Fibroblast of lung (primary cell): Measurements from ENCODE around the gene RNF225. TPM values are rescaled to one million over a fixed set of nuclear protein-coding genes. Genes with fewer than 3 reads are reported as not detected.

Experiments
- DNase-seq, 2 donors: peaks; one replicate each; pipeline versions ENCODE4 v3.0.0 to v3.0.0-alpha.2; 2010; ENCODE audit warnings: low read depth in 2 of 2
- H2AFZ ChIP-seq: 2 replicates; pipeline ENCODE4 v1.5.1; 2012; ENCODE audit warnings: low read length, control low read depth, inconsistent platforms
- H3K27ac ChIP-seq: 2 replicates; pipeline ENCODE4 v1.5.1; 2011; ENCODE audit warnings: low read length, control low read depth; ENCODE audit not compliant: insufficient read depth
- H3K27me3 ChIP-seq: 2 replicates; pipeline ENCODE4 v1.5.1; 2011; ENCODE audit warnings: mild to moderate bottlenecking, low read length; ENCODE audit not compliant: control insufficient read depth, insufficient read depth
- H3K36me3 ChIP-seq: 2 replicates; pipeline ENCODE4 v1.5.1; 2011; ENCODE audit warnings: low read length; ENCODE audit not compliant: control insufficient read depth, insufficient read depth
- H3K4me1 ChIP-seq: 2 replicates; pipeline ENCODE4 v1.5.1; 2011; ENCODE audit warnings: low read length; ENCODE audit not compliant: control insufficient read depth, insufficient read depth; ENCODE audit errors: extremely low read depth
- H3K4me2 ChIP-seq: 2 replicates; pipeline ENCODE4 v1.5.1; 2011; ENCODE audit warnings: low read length, control low read depth; ENCODE audit not compliant: insufficient read depth; ENCODE audit errors: extremely low read depth
- H3K4me3 ChIP-seq, 4 experiments: fragments of 200-600 bp in 1 of 4; sonication (generic) in 1 of 4; replicated peaks in 1 of 4; 2 replicates each; pipeline ENCODE4 v1.5.1; 2011 to 2016; ENCODE audit warnings: low read length in 4 of 4, low read depth in 3 of 4, mild to moderate bottlenecking in 3 of 4, control low read depth in 2 of 4, inconsistent platforms in 1 of 4, mixed read lengths in 1 of 4; ENCODE audit not compliant: insufficient read depth in 1 of 4; ENCODE audit errors: control extremely low read depth in 1 of 4
- H3K79me2 ChIP-seq: 2 replicates; pipeline ENCODE4 v1.5.1; 2012; ENCODE audit warnings: mild to moderate bottlenecking, low read length, inconsistent platforms; ENCODE audit not compliant: control insufficient read depth, insufficient read depth
- H3K9ac ChIP-seq: 2 replicates; pipeline ENCODE4 v1.5.1; 2011; ENCODE audit warnings: mild to moderate bottlenecking, low read length, control low read depth; ENCODE audit not compliant: insufficient read depth
- H3K9me3 ChIP-seq: 2 replicates; pipeline ENCODE4 v1.5.1; 2012; ENCODE audit warnings: low read depth, low read length; ENCODE audit not compliant: control insufficient read depth, insufficient read depth
- H4K20me1 ChIP-seq: 2 replicates; pipeline ENCODE4 v1.5.1; 2011; ENCODE audit warnings: low read length; ENCODE audit not compliant: control insufficient read depth, insufficient read depth; ENCODE audit errors: extremely low read depth
- EZH2 ChIP-seq: IDR thresholded peaks from 2 replicates; pipeline ENCODE4 v1.5.1; 2012; ENCODE audit warnings: low read length, control low read depth, mild to moderate bottlenecking; ENCODE audit errors: missing control alignments
- polyA plus RNA-seq, 2 donors: library from polyadenylated mRNA; depleted of rRNA in 1 of 2; stranded (reverse) in 1 of 2; unstranded in 1 of 2; fragments of >200 nt; gene quantifications; 2 replicates each; pipeline ENCODE4 v1.2.1, GENCODE V29; 2011 to 2012; ENCODE audit warnings: missing spikeins in 1 of 2
- total RNA-seq: library from RNA; depleted of rRNA; stranded (reverse); fragments of >200 nt; gene quantifications from 2 replicates; pipeline ENCODE4 v1.2.1, GENCODE V29; 2014
- TF ChIP-seq, protein P1 (sequence below), 2 donors: IDR thresholded peaks in 1 of 2; conservative IDR thresholded peaks in 1 of 2; 1 replicate in 1 of 2; 2 replicates in 1 of 2; pipeline ENCODE4 v1.5.1; 2011 to 2012; ENCODE audit warnings: low read length in 2 of 2, control low read depth in 1 of 2, inconsistent platforms in 1 of 2, low read depth in 1 of 2, mild to moderate bottlenecking in 1 of 2

Gene RNF225
- total and polyA plus RNA-seq, 2 donors (not counting 1 experiment from before 2014, with no cell fraction given), result not detected

DNA sequence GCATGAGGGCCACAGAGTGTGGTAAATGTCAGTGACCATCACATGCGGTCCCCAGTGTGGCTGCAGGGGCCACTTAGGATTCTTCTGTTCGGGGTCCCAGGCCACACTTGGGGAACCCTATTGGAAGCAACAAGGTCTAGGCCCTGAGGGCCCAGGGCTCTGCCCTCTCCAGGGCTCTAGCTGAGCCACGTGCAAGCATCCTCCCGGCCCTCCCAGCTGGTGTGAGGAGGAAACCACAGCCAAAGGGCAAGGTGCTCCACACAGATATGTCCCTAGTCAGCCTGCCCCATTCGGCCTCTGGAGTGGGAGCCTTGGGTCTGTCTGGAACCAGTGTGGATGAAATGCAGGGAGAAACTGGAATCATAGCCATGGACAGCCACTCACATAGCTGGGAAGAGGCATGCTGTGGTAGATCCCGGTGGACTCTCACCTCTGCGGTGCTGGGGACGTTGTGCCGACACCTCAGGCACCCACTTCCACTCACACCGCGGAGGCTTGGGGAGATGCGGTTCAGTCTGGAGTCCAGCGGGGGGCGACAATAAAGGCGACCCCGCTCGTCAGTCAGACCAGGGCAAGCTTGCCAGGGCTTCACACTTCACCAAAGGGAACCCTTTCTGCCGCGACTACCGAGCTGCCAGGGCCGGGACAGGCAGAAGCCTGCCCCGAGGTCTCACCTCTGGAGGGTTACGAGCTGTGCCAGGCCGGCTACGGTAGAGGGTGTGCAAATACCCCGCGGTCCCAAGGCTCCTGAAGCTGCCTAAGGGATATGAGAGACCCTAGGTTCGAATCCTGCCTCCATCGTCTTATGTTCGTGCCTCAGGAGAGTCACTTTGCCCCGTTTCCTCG, 28.6 kb upstream of the RNF225 start:
- Histone ChIP-seq H3K27ac (no peak overlapping the region), H3K36me3 (no peaks in the 10 kb centered on the region), H4K20me1 (no peaks in the 10 kb centered on the region), H3K9me3 (no peaks in the 10 kb centered on the region), H3K4me1 (peaks cover under 1% of the 10 kb centered on the region), H3K9ac (no peak overlapping the region), H3K79me2 (no peaks in the 10 kb centered on the region), H3K4me2 (no peak overlapping the region), H3K27me3 (no peaks in the 10 kb centered on the region), H2AFZ (no peak overlapping the region), H3K4me3 (no peak overlapping the region)
- TF ChIP-seq, protein P1, sequence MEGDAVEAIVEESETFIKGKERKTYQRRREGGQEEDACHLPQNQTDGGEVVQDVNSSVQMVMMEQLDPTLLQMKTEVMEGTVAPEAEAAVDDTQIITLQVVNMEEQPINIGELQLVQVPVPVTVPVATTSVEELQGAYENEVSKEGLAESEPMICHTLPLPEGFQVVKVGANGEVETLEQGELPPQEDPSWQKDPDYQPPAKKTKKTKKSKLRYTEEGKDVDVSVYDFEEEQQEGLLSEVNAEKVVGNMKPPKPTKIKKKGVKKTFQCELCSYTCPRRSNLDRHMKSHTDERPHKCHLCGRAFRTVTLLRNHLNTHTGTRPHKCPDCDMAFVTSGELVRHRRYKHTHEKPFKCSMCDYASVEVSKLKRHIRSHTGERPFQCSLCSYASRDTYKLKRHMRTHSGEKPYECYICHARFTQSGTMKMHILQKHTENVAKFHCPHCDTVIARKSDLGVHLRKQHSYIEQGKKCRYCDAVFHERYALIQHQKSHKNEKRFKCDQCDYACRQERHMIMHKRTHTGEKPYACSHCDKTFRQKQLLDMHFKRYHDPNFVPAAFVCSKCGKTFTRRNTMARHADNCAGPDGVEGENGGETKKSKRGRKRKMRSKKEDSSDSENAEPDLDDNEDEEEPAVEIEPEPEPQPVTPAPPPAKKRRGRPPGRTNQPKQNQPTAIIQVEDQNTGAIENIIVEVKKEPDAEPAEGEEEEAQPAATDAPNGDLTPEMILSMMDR (conservative IDR thresholded peaks at IDR 0.05 in 1 of 2, IDR thresholded peaks at IDR 0.05 in 1 of 2; ENCODE audit: low read depth in 1 of 2, low read length in 2 of 2), result no peak
- no peak for TF ChIP-seq EZH2
- no peak for DNase-seq

DNA sequence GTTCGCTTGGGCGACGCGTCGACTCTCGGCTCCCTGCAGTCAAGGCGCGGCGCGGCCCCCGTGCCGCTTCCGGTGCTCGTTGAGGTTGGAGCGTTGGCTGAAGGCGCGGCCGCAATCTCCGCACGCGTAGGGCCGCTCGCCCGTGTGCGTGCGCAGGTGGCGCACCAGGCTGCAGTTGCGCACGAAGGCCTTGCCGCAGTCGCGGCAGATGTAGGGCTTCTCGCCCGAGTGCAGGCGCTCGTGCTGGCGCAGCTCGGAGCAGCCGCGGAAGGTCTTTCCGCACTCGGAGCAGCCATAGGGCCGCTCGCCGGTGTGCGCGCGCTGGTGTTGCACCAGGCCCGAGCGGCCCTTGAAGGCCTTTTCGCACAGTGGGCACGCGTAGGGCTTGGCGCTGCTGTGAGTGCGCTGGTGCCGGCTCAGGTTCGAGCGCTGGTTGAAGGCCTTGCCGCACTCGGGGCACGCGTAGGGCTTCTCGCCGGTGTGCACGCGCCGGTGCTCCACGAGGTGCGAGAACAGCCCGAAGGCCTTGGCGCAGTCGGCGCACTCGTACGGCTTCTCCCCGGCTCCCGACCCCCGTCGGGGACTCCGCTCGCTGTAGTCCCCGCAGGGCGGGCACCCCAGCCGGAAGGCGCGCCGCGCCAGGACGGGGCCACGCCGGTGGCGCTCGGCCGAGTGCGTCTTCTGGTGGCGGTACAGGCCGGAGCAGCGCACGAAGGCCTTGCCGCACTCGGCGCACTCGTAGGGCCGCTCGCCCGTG, 27.6 kb upstream of the RNF225 start:
- no peak overlapping the region for H2AFZ ChIP-seq
- TF ChIP-seq, protein P1 (conservative IDR thresholded peaks at IDR 0.05 in 1 of 2, IDR thresholded peaks at IDR 0.05 in 1 of 2; ENCODE audit: low read depth in 1 of 2, low read length in 2 of 2), result no peak
- no peak for TF ChIP-seq EZH2
- no peak overlapping the region for H3K27ac ChIP-seq

DNA sequence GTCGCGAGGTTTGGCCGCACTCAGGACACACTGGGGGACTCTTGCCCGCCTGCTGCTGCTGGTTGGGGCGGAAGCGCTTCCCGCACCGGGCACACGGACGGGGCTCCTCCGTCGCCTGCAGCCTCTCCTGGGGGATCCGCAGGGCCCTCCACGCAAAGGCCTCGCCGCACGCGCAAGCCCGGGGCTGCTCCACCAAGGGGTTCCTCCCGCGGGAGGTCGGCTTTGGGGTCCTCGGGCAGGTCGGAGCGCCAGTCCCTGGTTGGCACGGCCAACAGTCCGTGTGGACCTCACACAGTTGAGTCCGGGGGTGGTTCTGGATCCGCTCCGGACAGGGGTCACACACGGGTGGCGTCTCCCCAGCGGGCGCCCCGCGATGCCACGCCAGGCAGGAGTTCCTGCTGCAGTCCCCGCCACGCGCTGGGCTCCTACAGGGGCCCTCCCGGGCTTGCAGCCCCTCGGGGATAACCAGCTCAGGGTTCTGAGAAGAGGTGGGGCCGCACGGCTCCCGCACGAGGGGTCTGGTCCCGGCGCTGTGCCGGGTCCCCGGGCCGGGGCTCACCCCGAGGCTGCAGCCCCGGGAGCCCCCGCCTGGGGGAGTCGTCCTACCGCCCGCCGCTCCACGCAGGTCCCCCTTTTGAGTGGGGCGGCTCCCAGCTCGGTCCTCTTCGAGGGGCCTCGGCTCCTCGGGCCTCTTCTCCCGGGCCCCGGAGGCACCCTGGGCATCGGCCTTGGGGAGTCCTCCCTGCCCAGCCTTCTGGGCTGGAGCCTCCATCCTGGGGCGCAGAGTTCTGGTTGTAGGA, 26.7 kb upstream of the RNF225 start:
- Histone ChIP-seq H3K4me1 (no peaks in the 10 kb centered on the region), H3K27me3 (no peaks in the 10 kb centered on the region), H2AFZ (no peak overlapping the region), H3K36me3 (no peaks in the 10 kb centered on the region), H3K9me3 (no peaks in the 10 kb centered on the region), H3K79me2 (no peaks in the 10 kb centered on the region), H3K4me3 (no peak overlapping the region), H3K27ac (no peak overlapping the region), H3K9ac (no peak overlapping the region), H3K4me2 (no peak overlapping the region), H4K20me1 (no peaks in the 10 kb centered on the region)
- no peak for DNase-seq
- TF ChIP-seq EZH2, result no peak
- TF ChIP-seq, protein P1 (conservative IDR thresholded peaks at IDR 0.05 in 1 of 2, IDR thresholded peaks at IDR 0.05 in 1 of 2; ENCODE audit: low read depth in 1 of 2, low read length in 2 of 2), result no peak

More for the DNA sequence above, 27.6 kb upstream of the RNF225 start:
- no peak for DNase-seq
- Histone ChIP-seq H3K4me3 (no peak overlapping the region), H3K4me2 (no peak overlapping the region), H3K79me2 (no peaks in the 10 kb centered on the region), H3K36me3 (no peaks in the 10 kb centered on the region), H3K4me1 (no peaks in the 10 kb centered on the region), H4K20me1 (no peaks in the 10 kb centered on the region), H3K9me3 (no peaks in the 10 kb centered on the region), H3K9ac (no peak overlapping the region), H3K27me3 (no peaks in the 10 kb centered on the region)
